RPMI7951 (cell line): ENCODE measurements around the gene PURA. TPM values are rescaled to one million over a fixed set of nuclear protein-coding genes. Genes with fewer than 3 reads are reported as not detected.

Source experiments
- DNase-seq: peaks from one replicate; pipeline ENCODE4 v3.0.0-alpha.2; 2012; ENCODE audit warnings: low read depth
- total RNA-seq: library from RNA; depleted of rRNA; stranded (reverse); fragments of >200 nt; shearing (Covaris generic); gene quantifications from 2 replicates; pipeline ENCODE4 v1.2.3, GENCODE V29; 2014

The PURA gene
- total RNA-seq, 1 experiment from 2014 or later: 10.0 TPM

- no peak for DNase-seq
Measured at GRCh38 chr5:140109759-140110645, 3.9 kb upstream of the PURA start.

- DNase-seq: no peak
Measured at GRCh38 chr5:140110646-140110957, 3.3 kb upstream of the PURA start.

- DNase-seq: peak; percentile 68
Measured at GRCh38 chr5:140111011-140111858, 2.7 kb upstream of the PURA start.

GRCh38 chr5:140111859-140112551 is 1.9 kb upstream of the PURA start:
- DNase-seq: no peak

GRCh38 chr5:140112685-140113179 is 1.2 kb upstream of the PURA start:
- no peak for DNase-seq

- no peak for DNase-seq
Measured at GRCh38 chr5:140113180-140113698, 670 bp upstream of the PURA start.

- DNase-seq: peak; percentile 73
Measured at GRCh38 chr5:140114341-140115185, 654 bp downstream of the PURA start.

- no peak for DNase-seq
Measured at GRCh38 chr5:140115186-140115500, 1.2 kb downstream of the PURA start.

GRCh38 chr5:140116716-140117115 is 2.8 kb downstream of the PURA start:
- DNase-seq: no peak

GRCh38 chr5:140117523-140117922 is 3.6 kb downstream of the PURA start:
- no peak for DNase-seq

GRCh38 chr5:140118302-140118936 is 4.5 kb downstream of the PURA start:
- no peak for DNase-seq

- DNase-seq: no peak
Measured at GRCh38 chr5:140125637-140126036, 11.7 kb downstream of the PURA start, which contains the start of gene IGIP. Gene IGIP, plus strand, starts transcription at chr5:140125937. Its CDS starts 2,540 bp downstream, at chr5:140128477.

- DNase-seq: no peak
Measured at GRCh38 chr5:140126315-140127012, 12.6 kb downstream of the PURA start.

GRCh38 chr5:140128376-140128775 is 14.5 kb downstream of the PURA start:
- no peak for DNase-seq

GRCh38 chr5:140130949-140131733 is 17.2 kb downstream of the PURA start:
- DNase-seq: no peak

- DNase-seq: peak; percentile 94
Measured at GRCh38 chr5:140131967-140132409, 18.1 kb downstream of the PURA start.

GRCh38 chr5:140133514-140134167 is 19.7 kb downstream of the PURA start:
- no peak for DNase-seq

- DNase-seq: no peak
Measured at GRCh38 chr5:140134277-140134935, 20.5 kb downstream of the PURA start.
